GM23338 (cell line): ENCODE measurements around the gene CCL21. TPM values are rescaled to one million over a fixed set of nuclear protein-coding genes. Genes with fewer than 3 reads are reported as not detected.

ENCODE experiments used
- ATAC-seq: fragments of 200-7000 bp; cut with Tn5 transposase; 3 replicates; pipeline ENCODE4 v1.9.1; 2020
- DNase-seq: peaks from one replicate; pipeline ENCODE4 v3.0.0-alpha.2; 2015; ENCODE audit warnings: low spot score
- H2AFZ ChIP-seq: fragments of 200-600 bp; sonication (generic); 2 replicates; pipeline ENCODE4 v1.8.0; 2016; ENCODE audit warnings: antibody characterized with exemption, mild to moderate bottlenecking, moderate library complexity
- H3F3A ChIP-seq: fragments of 200-600 bp; sonication (generic); replicated peaks from 2 replicates; pipeline ENCODE4 v1.8.0; 2017; ENCODE audit warnings: antibody characterized with exemption, mixed run types, low read depth
- H3K27ac ChIP-seq: fragments of 200-600 bp; sonication (generic); 2 replicates; pipeline ENCODE4 v1.6.1; 2016; ENCODE audit warnings: low read depth
- H3K27me3 ChIP-seq: fragments of 200-600 bp; sonication (generic); 2 replicates; pipeline ENCODE4 v1.8.0; 2016; ENCODE audit warnings: mild to moderate bottlenecking, mixed run types, moderate library complexity; ENCODE audit not compliant: insufficient read depth
- H3K36me3 ChIP-seq: fragments of 200-600 bp; sonication (generic); 2 replicates; pipeline ENCODE4 v1.8.0; 2016; ENCODE audit warnings: mild to moderate bottlenecking; ENCODE audit not compliant: insufficient read depth
- H3K4me1 ChIP-seq: fragments of 200-600 bp; sonication (generic); 2 replicates; pipeline ENCODE4 v1.8.0; 2016; ENCODE audit warnings: mild to moderate bottlenecking, moderate library complexity; ENCODE audit not compliant: insufficient read depth
- H3K4me2 ChIP-seq: fragments of 200-600 bp; sonication (generic); 2 replicates; pipeline ENCODE4 v1.7.1; 2017; ENCODE audit warnings: mixed run types
- H3K4me3 ChIP-seq: fragments of 200-600 bp; sonication (generic); 2 replicates; pipeline ENCODE4 v1.6.1; 2016; ENCODE audit warnings: mixed run types
- H3K79me2 ChIP-seq: fragments of 200-600 bp; sonication (generic); replicated peaks from 2 replicates; pipeline ENCODE4 v1.8.0; 2017; ENCODE audit warnings: mild to moderate bottlenecking; ENCODE audit not compliant: insufficient read depth
- H3K9me2 ChIP-seq: fragments of 200-600 bp; sonication (generic); 2 replicates; pipeline ENCODE4 v1.8.0; 2017; ENCODE audit not compliant: insufficient read depth
- H4K20me1 ChIP-seq: fragments of 200-600 bp; sonication (generic); replicated peaks from 2 replicates; pipeline ENCODE4 v1.8.0; 2017; ENCODE audit warnings: mild to moderate bottlenecking; ENCODE audit not compliant: insufficient read depth
- H3K27ac Mint-ChIP-seq: 2 replicates; pipeline ENCODE4 v1.8.0; 2020; ENCODE audit warnings: inconsistent platforms, mild to moderate bottlenecking, moderate library complexity, mixed read lengths
- H3K27me3 Mint-ChIP-seq: 3 replicates; pipeline ENCODE4 v1.8.0; 2022; ENCODE audit warnings: low read depth, mild to moderate bottlenecking, moderate library complexity, mixed read lengths, inconsistent platforms; ENCODE audit not compliant: insufficient read depth, poor library complexity
- H3K36me3 Mint-ChIP-seq: 3 replicates; pipeline ENCODE4 v1.8.0; 2021; ENCODE audit warnings: low read depth, mild to moderate bottlenecking, inconsistent platforms, moderate library complexity, mixed read lengths
- H3K4me1 Mint-ChIP-seq: 3 replicates; pipeline ENCODE4 v1.8.0; 2020; ENCODE audit warnings: mild to moderate bottlenecking, inconsistent platforms, mixed read lengths
- H3K4me3 Mint-ChIP-seq: 3 replicates; pipeline ENCODE4 v1.8.0; 2021; ENCODE audit warnings: moderate library complexity, mild to moderate bottlenecking, inconsistent platforms, mixed read lengths
- H3K9me3 Mint-ChIP-seq: 3 replicates; pipeline ENCODE4 v1.8.0; 2020; ENCODE audit warnings: moderate library complexity, mild to moderate bottlenecking, inconsistent platforms, mixed read lengths
- CREB1 ChIP-seq: fragments of 250-450 bp; sonication (Bioruptor Pico); IDR thresholded peaks from 2 replicates; pipeline ENCODE4 v1.5.0; 2020; ENCODE audit warnings: low read depth, mild to moderate bottlenecking, moderate library complexity
- EZH2 ChIP-seq: fragments of 200-600 bp; sonication (generic); IDR thresholded peaks from one replicate; pipeline ENCODE4 v1.8.0; 2017; ENCODE audit warnings: antibody characterized with exemption, mild to moderate bottlenecking, low read depth; ENCODE audit not compliant: unreplicated experiment
- EZH2phosphoT487 ChIP-seq: fragments of 200-600 bp; sonication (generic); IDR thresholded peaks from one replicate; pipeline ENCODE4 v1.8.1; 2018; ENCODE audit warnings: antibody characterized with exemption; ENCODE audit not compliant: unreplicated experiment
- JUNB ChIP-seq: IDR thresholded peaks from one replicate; pipeline ENCODE4 v1.6.1; 2016; ENCODE audit warnings: antibody characterized with exemption; ENCODE audit not compliant: unreplicated experiment
- NANOG ChIP-seq: IDR thresholded peaks from 2 replicates; pipeline ENCODE4 v1.6.1; 2016; ENCODE audit warnings: antibody characterized with exemption, borderline replicate concordance
- POLR2AphosphoS5 ChIP-seq: IDR thresholded peaks from 2 replicates; pipeline ENCODE4 v1.6.1; 2016; ENCODE audit warnings: antibody characterized with exemption, low read depth
- STAT1 ChIP-seq: IDR thresholded peaks from one replicate; pipeline ENCODE4 v1.6.1; 2016; ENCODE audit warnings: antibody characterized with exemption; ENCODE audit not compliant: unreplicated experiment
- ZNF114 ChIP-seq: fragments of 250-450 bp; sonication (Bioruptor Pico); IDR thresholded peaks from 2 replicates; pipeline ENCODE4 v1.5.0; 2020; ENCODE audit warnings: mild to moderate bottlenecking, moderate library complexity
- ZNF331 ChIP-seq: fragments of 250-450 bp; sonication (Bioruptor Pico); IDR thresholded peaks from 2 replicates; pipeline ENCODE4 v1.5.0; 2020; ENCODE audit warnings: low read depth, mild to moderate bottlenecking, moderate library complexity
- polyA plus RNA-seq: library from polyadenylated mRNA; unstranded; fragments of >200 nt; fragmentation: Nextera tagmentation; extraction: Ambion mirVana; gene quantifications from 2 replicates; pipeline ENCODE4 v1.2.1, GENCODE V29; 2016
- total RNA-seq: library from RNA; depleted of rRNA; stranded (reverse); fragments of >200 nt; shearing (Covaris generic); gene quantifications from 2 replicates; pipeline ENCODE4 v1.2.3, GENCODE V29; 2014
- TF ChIP-seq, protein P1 (sequence below): IDR thresholded peaks from one replicate; pipeline ENCODE4 v1.6.1; 2018; ENCODE audit warnings: antibody characterized with exemption; ENCODE audit not compliant: unreplicated experiment
- TF ChIP-seq, protein P2 (sequence below): IDR thresholded peaks from 2 replicates; pipeline ENCODE4 v1.6.1; 2016; ENCODE audit warnings: antibody characterized with exemption
- TF ChIP-seq, protein P3 (sequence below), 2 experiments: fragments of 200-600 bp in 1 of 2; sonication (generic) in 1 of 2; conservative IDR thresholded peaks; 2 replicates each; pipeline versions ENCODE4 v1.5.1 to v1.6.1; 2016 to 2017; ENCODE audit warnings: antibody characterized with exemption in 2 of 2, low read depth in 2 of 2, mild to moderate bottlenecking in 2 of 2, moderate library complexity in 1 of 2
- TF ChIP-seq, protein P4 (sequence below): fragments of 250-450 bp; sonication (Bioruptor Pico); IDR thresholded peaks from 2 replicates; pipeline ENCODE4 v1.5.0; 2020; ENCODE audit warnings: mild to moderate bottlenecking, moderate library complexity

CCL21 gene
- total and polyA plus RNA-seq, 2 experiments from 2014 or later = not detected

DNA sequence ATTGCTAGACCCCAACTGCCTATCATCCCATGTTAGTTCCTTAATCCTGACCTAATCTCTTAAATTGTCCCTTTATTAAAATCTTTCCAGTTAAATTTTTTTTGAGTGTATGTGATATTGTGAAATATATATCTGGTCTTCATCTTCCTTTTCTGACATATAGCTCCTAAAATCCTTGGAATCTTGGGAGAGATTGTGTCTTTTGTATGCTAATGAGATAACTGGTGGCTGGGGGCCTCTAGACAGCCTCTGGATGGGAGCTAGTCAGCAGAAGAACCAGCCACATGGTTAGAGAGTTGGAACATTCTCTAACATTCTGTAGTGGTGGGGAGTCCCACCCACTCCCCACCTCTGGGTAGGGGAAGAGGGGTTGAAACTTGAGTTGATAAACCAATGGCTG lies 15.1 kb downstream of the CCL21 start (continued):
- no peak for TF ChIP-seq ZNF114
- TF ChIP-seq EZH2 = no peak

DNA sequence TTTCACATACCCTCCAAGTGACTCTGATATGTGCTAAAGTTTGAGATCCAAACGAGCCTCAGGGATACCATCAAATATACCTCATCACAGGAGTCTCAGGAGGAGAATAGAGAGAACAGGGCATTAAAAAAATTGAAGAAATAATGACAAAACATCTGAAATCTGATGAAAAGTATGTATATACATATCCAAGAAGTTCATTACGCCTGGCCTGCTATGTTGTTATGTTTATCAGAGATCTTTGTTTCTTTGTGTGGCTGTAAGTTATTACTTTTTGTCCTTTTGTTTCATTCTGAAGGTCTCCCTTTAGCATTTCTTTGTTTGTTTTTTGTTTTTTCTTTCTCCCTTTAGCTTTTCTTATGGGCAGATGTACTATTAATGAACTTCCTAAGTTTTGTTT lies 16.4 kb downstream of the CCL21 start:
- no peaks in the 10 kb centered on the region for H3F3A ChIP-seq
- H3K79me2 ChIP-seq = no peaks in the 10 kb centered on the region
- 0 out of 2 replicates have a peak, but pooled peaks cover 3% of the 10 kb centered on the region for H3K27me3 ChIP-seq
- Mint-ChIP-seq H3K27me3 (peaks cover 2% of the 10 kb centered on the region), H3K4me3 (no peak overlapping the region), H3K27ac (no peak overlapping the region), H3K9me3 (no peaks in the 10 kb centered on the region), H3K36me3 (no peaks in the 10 kb centered on the region), H3K4me1 (peaks cover 4% of the 10 kb centered on the region; the same call in 2 of the 3 replicates)
- H4K20me1 ChIP-seq = no peaks in the 10 kb centered on the region
- ATAC-seq (no peak), DNase-seq (no peak)
- no peak overlapping the region for H3K4me3 ChIP-seq
- no peaks in the 10 kb centered on the region for H3K9me2 ChIP-seq
- H3K4me2 ChIP-seq = no peak overlapping the region
- H3K4me1 ChIP-seq = no peaks in the 10 kb centered on the region
- no peak overlapping the region for H3K27ac ChIP-seq
- H3K36me3 ChIP-seq = no peaks in the 10 kb centered on the region
- TF ChIP-seq, protein P1, sequence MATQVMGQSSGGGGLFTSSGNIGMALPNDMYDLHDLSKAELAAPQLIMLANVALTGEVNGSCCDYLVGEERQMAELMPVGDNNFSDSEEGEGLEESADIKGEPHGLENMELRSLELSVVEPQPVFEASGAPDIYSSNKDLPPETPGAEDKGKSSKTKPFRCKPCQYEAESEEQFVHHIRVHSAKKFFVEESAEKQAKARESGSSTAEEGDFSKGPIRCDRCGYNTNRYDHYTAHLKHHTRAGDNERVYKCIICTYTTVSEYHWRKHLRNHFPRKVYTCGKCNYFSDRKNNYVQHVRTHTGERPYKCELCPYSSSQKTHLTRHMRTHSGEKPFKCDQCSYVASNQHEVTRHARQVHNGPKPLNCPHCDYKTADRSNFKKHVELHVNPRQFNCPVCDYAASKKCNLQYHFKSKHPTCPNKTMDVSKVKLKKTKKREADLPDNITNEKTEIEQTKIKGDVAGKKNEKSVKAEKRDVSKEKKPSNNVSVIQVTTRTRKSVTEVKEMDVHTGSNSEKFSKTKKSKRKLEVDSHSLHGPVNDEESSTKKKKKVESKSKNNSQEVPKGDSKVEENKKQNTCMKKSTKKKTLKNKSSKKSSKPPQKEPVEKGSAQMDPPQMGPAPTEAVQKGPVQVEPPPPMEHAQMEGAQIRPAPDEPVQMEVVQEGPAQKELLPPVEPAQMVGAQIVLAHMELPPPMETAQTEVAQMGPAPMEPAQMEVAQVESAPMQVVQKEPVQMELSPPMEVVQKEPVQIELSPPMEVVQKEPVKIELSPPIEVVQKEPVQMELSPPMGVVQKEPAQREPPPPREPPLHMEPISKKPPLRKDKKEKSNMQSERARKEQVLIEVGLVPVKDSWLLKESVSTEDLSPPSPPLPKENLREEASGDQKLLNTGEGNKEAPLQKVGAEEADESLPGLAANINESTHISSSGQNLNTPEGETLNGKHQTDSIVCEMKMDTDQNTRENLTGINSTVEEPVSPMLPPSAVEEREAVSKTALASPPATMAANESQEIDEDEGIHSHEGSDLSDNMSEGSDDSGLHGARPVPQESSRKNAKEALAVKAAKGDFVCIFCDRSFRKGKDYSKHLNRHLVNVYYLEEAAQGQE = no peak
- TF ChIP-seq ZNF331 (CRISPR knock-in tag) (no peak), POLR2AphosphoS5 (no peak), EZH2 (no peak), CREB1 (CRISPR knock-in tag) (no peak), EZH2phosphoT487 (no peak), ZNF114 (no peak), STAT1 (no peak), JUNB (no peak), NANOG (no peak)
- TF ChIP-seq, protein P2, sequence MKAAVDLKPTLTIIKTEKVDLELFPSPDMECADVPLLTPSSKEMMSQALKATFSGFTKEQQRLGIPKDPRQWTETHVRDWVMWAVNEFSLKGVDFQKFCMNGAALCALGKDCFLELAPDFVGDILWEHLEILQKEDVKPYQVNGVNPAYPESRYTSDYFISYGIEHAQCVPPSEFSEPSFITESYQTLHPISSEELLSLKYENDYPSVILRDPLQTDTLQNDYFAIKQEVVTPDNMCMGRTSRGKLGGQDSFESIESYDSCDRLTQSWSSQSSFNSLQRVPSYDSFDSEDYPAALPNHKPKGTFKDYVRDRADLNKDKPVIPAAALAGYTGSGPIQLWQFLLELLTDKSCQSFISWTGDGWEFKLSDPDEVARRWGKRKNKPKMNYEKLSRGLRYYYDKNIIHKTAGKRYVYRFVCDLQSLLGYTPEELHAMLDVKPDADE = no peak
- TF ChIP-seq, protein P3, sequence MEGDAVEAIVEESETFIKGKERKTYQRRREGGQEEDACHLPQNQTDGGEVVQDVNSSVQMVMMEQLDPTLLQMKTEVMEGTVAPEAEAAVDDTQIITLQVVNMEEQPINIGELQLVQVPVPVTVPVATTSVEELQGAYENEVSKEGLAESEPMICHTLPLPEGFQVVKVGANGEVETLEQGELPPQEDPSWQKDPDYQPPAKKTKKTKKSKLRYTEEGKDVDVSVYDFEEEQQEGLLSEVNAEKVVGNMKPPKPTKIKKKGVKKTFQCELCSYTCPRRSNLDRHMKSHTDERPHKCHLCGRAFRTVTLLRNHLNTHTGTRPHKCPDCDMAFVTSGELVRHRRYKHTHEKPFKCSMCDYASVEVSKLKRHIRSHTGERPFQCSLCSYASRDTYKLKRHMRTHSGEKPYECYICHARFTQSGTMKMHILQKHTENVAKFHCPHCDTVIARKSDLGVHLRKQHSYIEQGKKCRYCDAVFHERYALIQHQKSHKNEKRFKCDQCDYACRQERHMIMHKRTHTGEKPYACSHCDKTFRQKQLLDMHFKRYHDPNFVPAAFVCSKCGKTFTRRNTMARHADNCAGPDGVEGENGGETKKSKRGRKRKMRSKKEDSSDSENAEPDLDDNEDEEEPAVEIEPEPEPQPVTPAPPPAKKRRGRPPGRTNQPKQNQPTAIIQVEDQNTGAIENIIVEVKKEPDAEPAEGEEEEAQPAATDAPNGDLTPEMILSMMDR (conservative IDR thresholded peaks at IDR 0.05; ENCODE audit: low read depth in 2 of 2) = no peak
- TF ChIP-seq, protein P4, sequence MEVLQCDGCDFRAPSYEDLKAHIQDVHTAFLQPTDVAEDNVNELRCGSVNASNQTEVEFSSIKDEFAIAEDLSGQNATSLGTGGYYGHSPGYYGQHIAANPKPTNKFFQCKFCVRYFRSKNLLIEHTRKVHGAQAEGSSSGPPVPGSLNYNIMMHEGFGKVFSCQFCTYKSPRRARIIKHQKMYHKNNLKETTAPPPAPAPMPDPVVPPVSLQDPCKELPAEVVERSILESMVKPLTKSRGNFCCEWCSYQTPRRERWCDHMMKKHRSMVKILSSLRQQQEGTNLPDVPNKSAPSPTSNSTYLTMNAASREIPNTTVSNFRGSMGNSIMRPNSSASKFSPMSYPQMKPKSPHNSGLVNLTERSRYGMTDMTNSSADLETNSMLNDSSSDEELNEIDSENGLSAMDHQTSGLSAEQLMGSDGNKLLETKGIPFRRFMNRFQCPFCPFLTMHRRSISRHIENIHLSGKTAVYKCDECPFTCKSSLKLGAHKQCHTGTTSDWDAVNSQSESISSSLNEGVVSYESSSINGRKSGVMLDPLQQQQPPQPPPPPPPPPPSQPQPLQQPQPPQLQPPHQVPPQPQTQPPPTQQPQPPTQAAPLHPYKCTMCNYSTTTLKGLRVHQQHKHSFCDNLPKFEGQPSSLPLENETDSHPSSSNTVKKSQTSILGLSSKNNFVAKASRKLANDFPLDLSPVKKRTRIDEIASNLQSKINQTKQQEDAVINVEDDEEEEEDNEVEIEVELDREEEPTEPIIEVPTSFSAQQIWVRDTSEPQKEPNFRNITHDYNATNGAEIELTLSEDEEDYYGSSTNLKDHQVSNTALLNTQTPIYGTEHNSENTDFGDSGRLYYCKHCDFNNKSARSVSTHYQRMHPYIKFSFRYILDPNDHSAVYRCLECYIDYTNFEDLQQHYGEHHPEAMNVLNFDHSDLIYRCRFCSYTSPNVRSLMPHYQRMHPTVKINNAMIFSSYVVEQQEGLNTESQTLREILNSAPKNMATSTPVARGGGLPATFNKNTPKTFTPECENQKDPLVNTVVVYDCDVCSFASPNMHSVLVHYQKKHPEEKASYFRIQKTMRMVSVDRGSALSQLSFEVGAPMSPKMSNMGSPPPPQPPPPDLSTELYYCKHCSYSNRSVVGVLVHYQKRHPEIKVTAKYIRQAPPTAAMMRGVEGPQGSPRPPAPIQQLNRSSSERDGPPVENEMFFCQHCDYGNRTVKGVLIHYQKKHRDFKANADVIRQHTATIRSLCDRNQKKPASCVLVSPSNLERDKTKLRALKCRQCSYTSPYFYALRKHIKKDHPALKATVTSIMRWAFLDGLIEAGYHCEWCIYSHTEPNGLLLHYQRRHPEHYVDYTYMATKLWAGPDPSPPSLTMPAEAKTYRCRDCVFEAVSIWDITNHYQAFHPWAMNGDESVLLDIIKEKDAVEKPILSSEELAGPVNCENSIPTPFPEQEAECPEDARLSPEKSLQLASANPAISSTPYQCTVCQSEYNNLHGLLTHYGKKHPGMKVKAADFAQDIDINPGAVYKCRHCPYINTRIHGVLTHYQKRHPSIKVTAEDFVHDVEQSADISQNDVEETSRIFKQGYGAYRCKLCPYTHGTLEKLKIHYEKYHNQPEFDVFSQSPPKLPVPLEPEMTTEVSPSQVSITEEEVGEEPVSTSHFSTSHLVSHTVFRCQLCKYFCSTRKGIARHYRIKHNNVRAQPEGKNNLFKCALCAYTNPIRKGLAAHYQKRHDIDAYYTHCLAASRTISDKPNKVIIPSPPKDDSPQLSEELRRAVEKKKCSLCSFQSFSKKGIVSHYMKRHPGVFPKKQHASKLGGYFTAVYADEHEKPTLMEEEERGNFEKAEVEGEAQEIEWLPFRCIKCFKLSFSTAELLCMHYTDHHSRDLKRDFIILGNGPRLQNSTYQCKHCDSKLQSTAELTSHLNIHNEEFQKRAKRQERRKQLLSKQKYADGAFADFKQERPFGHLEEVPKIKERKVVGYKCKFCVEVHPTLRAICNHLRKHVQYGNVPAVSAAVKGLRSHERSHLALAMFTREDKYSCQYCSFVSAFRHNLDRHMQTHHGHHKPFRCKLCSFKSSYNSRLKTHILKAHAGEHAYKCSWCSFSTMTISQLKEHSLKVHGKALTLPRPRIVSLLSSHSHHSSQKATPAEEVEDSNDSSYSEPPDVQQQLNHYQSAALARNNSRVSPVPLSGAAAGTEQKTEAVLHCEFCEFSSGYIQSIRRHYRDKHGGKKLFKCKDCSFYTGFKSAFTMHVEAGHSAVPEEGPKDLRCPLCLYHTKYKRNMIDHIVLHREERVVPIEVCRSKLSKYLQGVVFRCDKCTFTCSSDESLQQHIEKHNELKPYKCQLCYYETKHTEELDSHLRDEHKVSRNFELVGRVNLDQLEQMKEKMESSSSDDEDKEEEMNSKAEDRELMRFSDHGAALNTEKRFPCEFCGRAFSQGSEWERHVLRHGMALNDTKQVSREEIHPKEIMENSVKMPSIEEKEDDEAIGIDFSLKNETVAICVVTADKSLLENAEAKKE (CRISPR knock-in tag) = no peak
- H2AFZ ChIP-seq = no peak overlapping the region
